Kidney epithelial cell (primary cell): ENCODE results near the gene MGAT2. TPM values are rescaled to one million over a fixed set of nuclear protein-coding genes. Genes with fewer than 3 reads are reported as not detected.

Source experiments
- DNase-seq: peaks from one replicate; pipeline ENCODE4 v3.0.0-alpha.2; 2010; ENCODE audit warnings: low read depth
- H3K27me3 ChIP-seq: 2 replicates; pipeline ENCODE4 v1.6.0; 2011; ENCODE audit warnings: low read length; ENCODE audit not compliant: control insufficient read depth, insufficient read depth
- H3K36me3 ChIP-seq: 2 replicates; pipeline ENCODE4 v1.5.1; 2011; ENCODE audit warnings: low read length; ENCODE audit not compliant: control insufficient read depth, insufficient read depth
- H3K4me3 ChIP-seq: 2 replicates; pipeline ENCODE4 v1.5.1; 2011; ENCODE audit warnings: low read depth, mild to moderate bottlenecking, control low read depth, low read length
- CTCF ChIP-seq: IDR thresholded peaks from 2 replicates; pipeline ENCODE4 v1.5.1; 2011; ENCODE audit warnings: mild to moderate bottlenecking, moderate library complexity, low read length, control low read depth, inconsistent platforms; ENCODE audit not compliant: insufficient read depth, poor library complexity, severe bottlenecking
- total RNA-seq: library from RNA; depleted of rRNA; stranded (reverse); fragments of >200 nt; gene quantifications from 2 replicates; pipeline ENCODE4 v1.2.3, GENCODE V29; 2015

MGAT2 gene
- total RNA-seq, 1 donor from 2014 or later, result 45.2 TPM

DNA sequence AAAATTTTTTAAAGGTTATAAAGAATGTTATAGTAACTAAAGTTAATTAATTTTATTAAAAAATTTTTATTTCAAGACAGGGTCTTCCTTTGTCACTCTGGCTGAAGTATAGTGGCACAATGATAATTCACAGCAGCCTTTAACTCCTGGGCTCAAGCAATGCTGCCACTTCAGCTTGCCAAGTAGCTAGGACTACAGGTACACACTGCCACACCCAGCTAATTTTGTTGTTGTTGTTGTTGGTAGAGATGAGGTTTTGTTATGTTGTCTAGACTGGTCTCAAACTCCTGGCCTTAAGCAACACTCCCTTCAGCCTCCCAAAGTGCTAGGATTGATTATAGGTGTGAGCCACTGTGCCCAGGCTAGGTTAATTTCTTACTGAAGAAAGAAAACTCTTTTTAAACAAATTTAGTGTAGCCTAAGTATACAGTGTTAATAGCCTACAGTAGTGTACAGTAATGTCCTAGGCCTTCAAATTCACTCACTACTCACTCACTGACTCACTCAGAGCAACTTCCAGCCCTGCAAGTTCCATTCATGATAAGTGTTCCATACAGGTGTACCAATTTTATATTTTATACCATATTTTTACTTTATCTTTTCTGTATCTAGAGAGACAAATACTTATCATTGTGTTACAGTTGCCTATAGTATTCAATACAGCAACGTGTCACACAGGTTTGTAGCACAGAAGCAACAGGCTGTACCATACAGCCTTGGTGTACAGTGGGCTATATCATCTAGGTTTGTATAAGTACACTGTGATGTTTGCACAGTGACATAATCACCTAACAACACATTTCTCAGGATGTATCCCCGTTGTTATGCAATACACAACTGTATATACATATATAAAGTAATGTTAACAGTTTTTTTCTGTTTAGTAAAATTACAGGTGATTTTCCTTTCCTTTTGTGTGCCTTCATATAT lies 39.2 kb downstream of the MGAT2 start:
- H3K36me3 ChIP-seq, result no peaks in the 10 kb centered on the region
- no peak for TF ChIP-seq CTCF
- DNase-seq, result no peak
- no peak overlapping the region for H3K4me3 ChIP-seq
- H3K27me3 ChIP-seq, result no peaks in the 10 kb centered on the region

- Histone ChIP-seq H3K27me3 (no peaks in the 10 kb centered on the region), H3K4me3 (no peak overlapping the region), H3K36me3 (no peaks in the 10 kb centered on the region)
- TF ChIP-seq CTCF, result no peak
- DNase-seq, result no peak
Measured at GRCh38 chr14:49670475-49670874, 49.9 kb downstream of the MGAT2 start.

Other genes starting within 250 kb of the MGAT2 start
- 11,881 and 16,427 TPM in 2 replicates for gene RPS29, start 34.4 kb upstream of the MGAT2 start, total RNA-seq
- 7.5 and 12.4 TPM in 2 replicates for gene LRR1, start 21.9 kb upstream of the MGAT2 start, total RNA-seq
- 168 and 258 TPM in 2 replicates for gene RPL36AL, start 173 bp upstream of the MGAT2 start, total RNA-seq
- 22.9 and 23.8 TPM in 2 replicates for gene DNAAF2, start 14.4 kb downstream of the MGAT2 start, total RNA-seq
- gene POLE2, start 67.4 kb downstream of the MGAT2 start, total RNA-seq, result 2.8 and 10.2 TPM in 2 replicates
- gene KLHDC1, start 72.3 kb downstream of the MGAT2 start, total RNA-seq, result 0.54 and 1.9 TPM in 2 replicates
- gene KLHDC2, start 147.4 kb downstream of the MGAT2 start, total RNA-seq, result 30.8 and 32.6 TPM in 2 replicates
- gene NEMF, start 232.0 kb downstream of the MGAT2 start, total RNA-seq, result 34.3 and 61.5 TPM in 2 replicates